Right atrium auricular region (tissue), 2 donors: ENCODE measurements around the gene SEPTIN6. TPM values are rescaled to one million over a fixed set of nuclear protein-coding genes. Genes with fewer than 3 reads are reported as not detected.
"Not testable (repeated sequence)": the region's sequence is repeated elsewhere in the genome, so short reads cannot be mapped to it uniquely, and the experiment has no call there.

Source experiments
- DNase-seq: peaks from one replicate; pipeline ENCODE4 v3.0.0-alpha.2; 2019; ENCODE audit warnings: low spot score
- H3K27ac ChIP-seq, 2 donors: fragments of 200-600 bp; sonication (generic); 1 replicate in 1 of 2; 2 replicates in 1 of 2; pipeline ENCODE4 v1.5.1; 2016 to 2019
- H3K27me3 ChIP-seq, 2 donors: fragments of 200-600 bp; sonication (generic); one replicate each; pipeline versions ENCODE4 v1.5.1 to v1.6.0; 2017 to 2019
- H3K36me3 ChIP-seq: fragments of 200-600 bp; sonication (generic); one replicate; pipeline ENCODE4 v1.5.1; 2016
- H3K4me1 ChIP-seq, 2 donors: fragments of 200-600 bp; sonication (generic); one replicate each; pipeline versions ENCODE4 v1.5.1 to v1.6.0; 2017 to 2019
- H3K4me3 ChIP-seq, 2 donors: fragments of 200-600 bp; sonication (generic); 1 replicate in 1 of 2; 2 replicates in 1 of 2; pipeline ENCODE4 v1.5.1; 2017 to 2019; ENCODE audit warnings: mild to moderate bottlenecking in 1 of 2, moderate library complexity in 1 of 2
- H3K9me3 ChIP-seq, 2 donors: fragments of 200-600 bp; sonication (generic); one replicate each; pipeline ENCODE4 v1.5.1; 2019
- total RNA-seq, 2 donors: library from RNA; depleted of rRNA; stranded (reverse); fragments of >200 nt; gene quantifications; one replicate each; pipeline ENCODE4 v1.1.0, GENCODE V29; 2016
- TF ChIP-seq, protein P1 (sequence below), 2 donors: fragments of 200-600 bp; sonication (generic); IDR thresholded peaks; one replicate each; pipeline ENCODE4 v1.5.1; 2019; ENCODE audit warnings: antibody characterized with exemption in 2 of 2

Gene SEPTIN6
- total RNA-seq, 2 donors from 2014 or later, result 14.1 to 16.4 TPM

DNA sequence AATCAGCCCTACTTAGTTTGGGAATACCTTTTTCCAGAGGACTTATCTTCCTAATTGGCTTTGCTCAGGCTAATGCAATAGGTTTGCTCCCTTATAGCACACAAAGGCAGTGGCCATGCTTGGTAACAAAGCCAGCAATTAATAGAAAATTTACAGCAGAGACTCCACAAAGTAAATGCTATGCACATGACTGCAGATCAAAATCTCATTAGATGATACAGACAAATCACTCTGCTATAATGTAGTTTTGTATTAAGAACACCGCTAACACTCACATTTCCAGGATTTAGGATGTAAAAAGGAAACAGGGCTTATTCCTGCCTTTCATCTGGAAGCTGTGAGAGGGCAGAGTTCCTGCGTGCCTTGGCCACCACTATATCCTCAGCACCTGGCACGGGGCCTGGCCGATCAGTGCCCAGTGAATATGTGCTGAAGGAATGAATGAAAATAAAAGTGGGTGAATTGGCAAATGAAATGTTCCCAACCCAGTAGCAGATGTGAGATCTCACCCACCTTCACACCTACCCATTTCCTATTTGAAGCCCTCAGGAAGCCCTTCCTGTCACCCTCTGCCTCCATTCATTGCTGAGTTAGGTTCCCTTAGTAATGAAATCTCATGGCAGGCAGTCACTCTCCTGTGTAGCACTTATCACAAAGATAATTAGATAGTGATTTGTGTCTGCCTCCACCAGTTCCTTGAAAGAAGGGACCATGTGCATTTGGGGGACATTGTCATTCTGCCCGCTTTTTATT, 5.1 kb downstream of the SEPTIN6 start:
- no peak overlapping the region for H3K4me3 ChIP-seq
- H3K27me3 ChIP-seq, result no peaks in the 10 kb centered on the region
- H3K9me3 ChIP-seq, result no peaks in the 10 kb centered on the region
- peaks cover 0 to 13% of the 10 kb centered on the region in 2 donors for H3K4me1 ChIP-seq
- TF ChIP-seq, protein P1, sequence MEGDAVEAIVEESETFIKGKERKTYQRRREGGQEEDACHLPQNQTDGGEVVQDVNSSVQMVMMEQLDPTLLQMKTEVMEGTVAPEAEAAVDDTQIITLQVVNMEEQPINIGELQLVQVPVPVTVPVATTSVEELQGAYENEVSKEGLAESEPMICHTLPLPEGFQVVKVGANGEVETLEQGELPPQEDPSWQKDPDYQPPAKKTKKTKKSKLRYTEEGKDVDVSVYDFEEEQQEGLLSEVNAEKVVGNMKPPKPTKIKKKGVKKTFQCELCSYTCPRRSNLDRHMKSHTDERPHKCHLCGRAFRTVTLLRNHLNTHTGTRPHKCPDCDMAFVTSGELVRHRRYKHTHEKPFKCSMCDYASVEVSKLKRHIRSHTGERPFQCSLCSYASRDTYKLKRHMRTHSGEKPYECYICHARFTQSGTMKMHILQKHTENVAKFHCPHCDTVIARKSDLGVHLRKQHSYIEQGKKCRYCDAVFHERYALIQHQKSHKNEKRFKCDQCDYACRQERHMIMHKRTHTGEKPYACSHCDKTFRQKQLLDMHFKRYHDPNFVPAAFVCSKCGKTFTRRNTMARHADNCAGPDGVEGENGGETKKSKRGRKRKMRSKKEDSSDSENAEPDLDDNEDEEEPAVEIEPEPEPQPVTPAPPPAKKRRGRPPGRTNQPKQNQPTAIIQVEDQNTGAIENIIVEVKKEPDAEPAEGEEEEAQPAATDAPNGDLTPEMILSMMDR (IDR thresholded peaks at IDR 0.05), result no peak
- no peaks in the 10 kb centered on the region for H3K36me3 ChIP-seq
- DNase-seq, result no peak
- no peak overlapping the region for H3K27ac ChIP-seq

DNA sequence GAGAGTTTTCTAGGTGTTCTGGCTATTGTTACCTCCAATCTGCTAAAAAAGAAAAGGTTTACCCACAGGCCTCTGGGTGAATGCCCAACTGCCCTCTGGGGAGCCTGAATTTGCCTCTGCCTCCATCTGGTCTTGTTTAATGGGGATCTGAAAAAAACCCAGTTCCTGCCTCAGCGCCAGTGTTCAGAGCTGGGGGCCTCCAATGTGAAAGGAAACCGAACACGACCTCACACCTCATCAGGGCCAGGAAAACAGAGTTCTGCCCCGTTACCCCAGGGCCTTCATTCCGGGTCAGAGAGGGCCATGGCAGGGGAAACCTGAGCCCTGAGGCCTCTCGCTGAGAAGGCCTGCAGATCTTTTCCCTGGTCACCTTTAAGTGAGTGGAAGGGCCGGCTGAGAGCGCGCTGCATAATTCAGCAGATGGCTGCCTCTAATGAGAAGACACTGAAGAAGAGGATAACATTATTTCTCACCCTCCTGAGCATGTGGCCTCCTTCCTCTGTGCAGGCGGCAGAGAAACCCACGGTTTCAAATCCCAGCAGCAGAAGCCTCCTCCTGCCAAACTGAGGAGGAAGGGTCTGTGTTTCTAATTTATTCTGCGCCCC, 6.8 kb downstream of the SEPTIN6 start:
- TF ChIP-seq, protein P1 (IDR thresholded peaks at IDR 0.05), result no peak
- Histone ChIP-seq H3K27ac (peak overlapping the region; percentile 78), H3K4me1 (peaks cover 0 to 13% of the 10 kb centered on the region in 2 donors), H3K27me3 (no peaks in the 10 kb centered on the region), H3K4me3 (no peak overlapping the region), H3K9me3 (no peaks in the 10 kb centered on the region), H3K36me3 (no peaks in the 10 kb centered on the region)
- DNase-seq, result no peak

DNA sequence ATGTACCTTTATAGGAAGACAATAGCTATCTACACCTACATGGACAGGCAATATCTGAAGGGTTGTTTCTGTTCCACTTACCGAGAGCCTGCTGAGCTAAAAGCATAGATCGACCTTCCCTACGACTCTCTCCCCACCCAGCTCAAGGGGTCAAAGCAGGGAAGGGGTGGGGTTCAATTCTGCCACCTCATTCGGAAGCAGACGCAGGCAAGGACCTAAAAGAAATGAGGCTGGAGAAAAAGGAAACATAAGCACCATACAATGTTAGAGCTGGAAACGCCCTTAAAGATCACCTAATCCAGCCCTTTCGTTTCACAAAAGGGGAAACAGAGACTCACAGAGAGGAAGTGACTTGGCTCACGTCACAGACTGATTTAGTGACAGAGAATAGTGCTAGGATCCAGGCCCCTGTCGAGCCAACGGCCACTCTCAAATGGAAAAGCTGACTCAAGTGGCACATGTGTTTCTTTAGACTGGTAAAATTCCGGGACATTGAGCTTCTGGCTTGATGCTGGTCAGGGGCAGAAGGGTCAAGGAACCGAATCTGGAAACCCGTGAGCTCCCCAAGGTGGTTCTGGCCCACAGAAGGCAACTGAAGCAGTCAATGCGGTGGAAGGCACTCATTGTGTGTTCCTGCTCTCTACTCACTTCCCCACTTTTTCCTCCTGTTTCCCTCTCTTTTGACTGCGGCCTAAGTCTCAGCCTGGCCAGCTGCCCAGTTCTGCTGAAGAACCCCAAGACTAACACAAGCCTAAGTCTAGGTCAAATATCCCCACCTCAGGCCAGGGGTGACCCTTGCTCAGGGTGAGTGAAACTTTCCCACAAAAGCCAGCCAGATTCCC, 7.5 kb downstream of the SEPTIN6 start:
- TF ChIP-seq, protein P1 (IDR thresholded peaks at IDR 0.05), result no peak
- no peaks in the 10 kb centered on the region for H3K27me3 ChIP-seq
- peaks cover 0 to 13% of the 10 kb centered on the region in 2 donors for H3K4me1 ChIP-seq
- no peaks in the 10 kb centered on the region for H3K36me3 ChIP-seq
- H3K27ac ChIP-seq, result peak overlapping the region; percentile 78
- DNase-seq, result peak; percentile 79
- no peak overlapping the region for H3K4me3 ChIP-seq
- H3K9me3 ChIP-seq, result no peaks in the 10 kb centered on the region

DNA sequence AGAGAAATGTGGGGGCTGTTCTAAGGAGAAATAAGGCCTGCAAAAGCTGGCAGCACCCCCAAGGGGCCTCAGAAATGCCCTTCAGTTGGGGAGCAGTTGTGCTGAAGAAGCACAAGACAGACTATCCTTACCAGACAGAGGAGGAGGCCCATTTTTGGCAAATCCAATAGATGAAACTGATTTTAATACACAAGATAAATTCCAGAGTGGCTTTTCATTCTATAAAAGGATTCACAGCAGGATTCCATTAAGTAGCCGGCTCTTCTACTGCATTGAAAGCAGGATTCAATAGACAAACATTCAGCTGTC, 8.1 kb downstream of the SEPTIN6 start:
- peak overlapping the region; percentile 78 for H3K27ac ChIP-seq
- H3K4me3 ChIP-seq, result no peak overlapping the region
- TF ChIP-seq, protein P1 (IDR thresholded peaks at IDR 0.05), result no peak
- H3K36me3 ChIP-seq, result no peaks in the 10 kb centered on the region
- H3K9me3 ChIP-seq, result no peaks in the 10 kb centered on the region
- H3K27me3 ChIP-seq, result no peaks in the 10 kb centered on the region
- no peak for DNase-seq
- peaks cover 0 to 13% of the 10 kb centered on the region in 2 donors for H3K4me1 ChIP-seq

DNA sequence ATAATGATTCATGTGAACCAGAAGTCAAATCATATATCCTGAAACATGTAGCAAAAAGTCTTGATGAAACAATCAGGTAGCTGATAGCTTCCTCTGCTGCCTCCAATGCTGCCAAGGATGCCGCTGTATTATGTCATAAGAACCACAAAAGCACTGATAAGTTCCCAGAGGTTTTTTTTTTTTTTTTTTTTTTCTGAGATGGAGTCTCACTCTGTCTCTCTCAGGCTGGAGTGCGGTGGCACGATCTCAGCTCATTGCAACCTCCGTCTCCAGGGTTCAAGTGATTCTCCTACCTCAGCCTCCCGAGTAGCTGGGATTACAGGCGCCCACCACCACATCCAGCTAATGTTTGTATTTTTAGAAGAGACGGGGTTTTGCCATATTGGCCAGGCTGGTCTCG, 8.7 kb downstream of the SEPTIN6 start:
- H3K4me1 ChIP-seq, result peaks cover 0 to 13% of the 10 kb centered on the region in 2 donors

More for the DNA sequence above, 8.7 kb downstream of the SEPTIN6 start:
- H3K27ac ChIP-seq, H3K27me3 ChIP-seq, H3K36me3 ChIP-seq, DNase-seq, H3K9me3 ChIP-seq, H3K4me3 ChIP-seq: not testable (repeated sequence)
